HAP-1 (cell line): Measurements from ENCODE around the gene MIAT.
"Not testable (repeated sequence)": the region's sequence is repeated elsewhere in the genome, so short reads cannot be mapped to it uniquely, and the experiment has no call there.

ENCODE experiments used
- DNase-seq, 2 experiments: peaks; one replicate each; pipeline ENCODE4 v3.0.0-alpha.2; 2016 to 2020; ENCODE audit warnings: low spot score in 2 of 2
- H3K27me3 ChIP-seq: fragments of 250-450 bp; sonication (Bioruptor Pico); 2 replicates; pipeline ENCODE4 v1.5.1; 2020; ENCODE audit warnings: low read depth, mild to moderate bottlenecking, moderate library complexity
- H3K36me3 ChIP-seq: fragments of 250-450 bp; sonication (Bioruptor Pico); replicated peaks from 2 replicates; pipeline ENCODE4 v1.5.1; 2020; ENCODE audit warnings: mild to moderate bottlenecking
- H3K4me1 ChIP-seq: fragments of 250-450 bp; sonication (Bioruptor Pico); 2 replicates; pipeline ENCODE4 v1.5.1; 2020; ENCODE audit warnings: mild to moderate bottlenecking
- H3K4me3 ChIP-seq: fragments of 250-450 bp; sonication (Bioruptor Pico); 2 replicates; pipeline ENCODE4 v1.5.1; 2020; ENCODE audit warnings: mild to moderate bottlenecking, moderate library complexity
- H3K9me3 ChIP-seq: fragments of 250-450 bp; sonication (Bioruptor Pico); 2 replicates; pipeline ENCODE4 v1.5.1; 2020; ENCODE audit warnings: mild to moderate bottlenecking, moderate library complexity
- in situ Hi-C: fragments of 300-500 bp; cut with MboI; formaldehyde crosslinking; loops from 3 replicates; pipeline ENCODE4 v1.14.3; 2020; ENCODE audit warnings: low sequenced_read_pairs, inconsistent platforms, mixed read lengths

Gene MIAT

DNA sequence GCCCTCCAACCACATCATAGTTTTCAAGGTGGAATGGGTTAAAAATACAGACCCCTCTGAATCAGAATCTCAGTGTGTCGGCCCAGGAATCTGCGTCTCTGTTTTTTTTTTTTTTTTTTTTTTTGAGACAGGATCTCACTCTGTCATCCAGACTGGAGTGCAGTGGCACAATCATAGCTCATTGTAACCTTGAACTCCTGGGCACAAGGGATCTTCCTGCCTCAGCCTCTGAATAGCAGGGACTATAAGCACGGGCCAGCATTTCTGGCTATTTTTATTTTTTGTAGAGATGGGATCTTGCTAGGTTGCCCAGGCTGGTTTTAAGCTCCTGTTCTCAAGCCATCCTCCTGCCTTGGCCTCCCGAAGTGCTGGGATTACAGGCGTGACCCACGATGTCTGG is 28.2 kb downstream of the MIAT start:
- Histone ChIP-seq H3K27me3 (no peaks in the 10 kb centered on the region), H3K4me1 (no peaks in the 10 kb centered on the region; the same call in 1 of the 2 replicates), H3K9me3 (no peaks in the 10 kb centered on the region), H3K36me3 (no peaks in the 10 kb centered on the region), H3K4me3 (no peak overlapping the region)
- in situ Hi-C loops, result no loop called here
- DNase-seq, result no peak

DNA sequence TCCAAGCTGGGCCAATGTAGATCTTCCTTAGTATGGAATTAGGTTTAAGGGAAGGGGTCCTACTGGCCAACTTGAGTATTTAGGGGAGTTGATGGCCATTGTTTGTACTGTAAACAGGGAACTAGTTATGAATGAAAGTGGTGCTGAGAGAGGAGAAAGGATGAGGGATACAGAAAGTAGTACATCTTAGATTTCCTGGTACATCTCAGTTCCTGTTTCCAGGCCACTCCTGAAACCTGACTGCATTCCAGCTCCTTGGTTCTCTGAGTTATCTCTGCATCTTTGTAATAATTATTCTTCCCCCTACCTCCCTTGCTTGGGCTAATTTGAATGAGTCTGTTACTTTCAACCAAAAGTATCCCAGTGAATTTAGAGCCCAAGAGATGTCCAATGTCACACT is 30.1 kb downstream of the MIAT start:
- Histone ChIP-seq H3K4me3 (no peak overlapping the region), H3K27me3 (no peaks in the 10 kb centered on the region), H3K4me1 (no peaks in the 10 kb centered on the region), H3K36me3 (no peaks in the 10 kb centered on the region), H3K9me3 (no peaks in the 10 kb centered on the region)
- DNase-seq, result no peak
- in situ Hi-C loops, result no loop called here

DNA sequence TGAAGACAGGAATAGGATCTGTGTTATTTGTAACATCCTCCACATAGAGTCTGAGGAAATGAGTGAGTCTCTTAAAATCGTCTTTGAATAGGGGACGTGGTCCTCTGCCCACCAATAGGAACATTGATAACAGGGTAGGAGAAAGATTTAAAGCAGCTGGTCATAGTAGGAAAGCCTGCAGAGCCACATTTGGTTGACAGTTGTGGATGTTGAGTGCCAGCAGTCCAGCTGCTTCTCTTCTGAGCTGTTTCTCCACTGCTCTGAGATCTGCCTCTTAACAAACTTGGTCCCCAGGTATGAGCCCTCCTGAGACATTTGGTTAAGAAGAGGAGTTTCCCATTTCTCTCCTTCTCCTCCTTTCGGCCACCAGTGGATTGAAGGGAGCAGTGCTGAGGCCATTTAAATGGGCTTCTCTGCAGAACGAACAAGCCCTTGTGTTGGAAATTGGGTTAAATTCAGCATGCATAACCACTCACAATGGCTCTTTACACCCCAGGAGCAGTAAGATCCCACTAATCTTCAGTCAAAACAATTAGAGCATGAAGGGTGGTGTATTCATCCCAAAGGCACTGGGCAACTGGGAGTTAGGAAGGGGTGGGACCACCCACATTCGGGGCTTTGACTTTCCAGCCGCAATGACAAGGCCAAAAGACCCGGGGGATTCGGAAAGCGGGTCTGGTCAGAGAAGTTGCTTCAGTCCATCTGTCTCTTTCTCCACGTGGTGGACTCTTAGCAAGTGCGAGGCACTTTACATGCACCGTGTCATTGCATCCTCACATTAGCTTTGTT is 32.3 kb downstream of the MIAT start:
- Histone ChIP-seq H3K4me1 (no peaks in the 10 kb centered on the region), H3K4me3 (no peak overlapping the region), H3K27me3 (no peaks in the 10 kb centered on the region), H3K36me3 (no peaks in the 10 kb centered on the region), H3K9me3 (no peaks in the 10 kb centered on the region)
- in situ Hi-C loops, result no loop called here
- no peak for DNase-seq

DNA sequence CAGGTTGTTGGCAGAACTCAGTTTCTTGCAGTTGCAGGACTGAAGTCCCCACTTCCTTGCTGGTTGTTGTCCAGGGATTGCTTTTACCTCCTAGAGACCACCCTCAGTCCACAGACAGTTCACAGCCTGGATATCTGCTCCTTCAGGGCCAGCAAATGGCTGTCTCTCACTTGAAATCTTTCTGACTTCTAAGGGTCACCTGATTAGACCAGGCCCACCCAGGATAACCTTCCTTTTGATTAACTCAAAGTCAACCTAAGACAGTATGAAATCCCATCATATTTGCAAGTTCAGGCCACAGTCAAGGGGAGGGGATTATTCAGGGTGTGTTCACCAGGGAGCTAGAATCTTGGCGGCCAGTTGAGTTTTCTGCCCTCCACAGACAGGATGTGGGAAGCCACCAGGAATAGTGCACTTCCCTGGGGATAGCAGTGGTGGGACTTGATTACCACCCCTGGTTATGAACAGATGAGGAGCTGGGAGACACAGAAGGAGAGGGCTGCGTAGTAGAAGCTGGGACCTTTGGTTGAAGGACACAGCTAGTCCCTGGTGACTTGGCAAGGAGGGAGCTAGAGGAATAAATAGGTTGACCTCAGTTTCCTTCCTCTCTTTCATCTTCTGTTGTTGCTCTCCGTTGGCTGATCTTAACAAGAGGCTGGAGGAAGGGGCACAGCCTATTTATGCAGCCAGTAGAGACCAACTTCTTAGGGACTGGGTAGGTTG is 33.4 kb downstream of the MIAT start:
- no peak for DNase-seq
- H3K36me3 ChIP-seq, result no peaks in the 10 kb centered on the region
- no peaks in the 10 kb centered on the region for H3K9me3 ChIP-seq
- H3K27me3 ChIP-seq, result no peaks in the 10 kb centered on the region
- H3K4me3 ChIP-seq, result no peak overlapping the region
- in situ Hi-C loops, result no loop called here
- no peaks in the 10 kb centered on the region for H3K4me1 ChIP-seq

DNA sequence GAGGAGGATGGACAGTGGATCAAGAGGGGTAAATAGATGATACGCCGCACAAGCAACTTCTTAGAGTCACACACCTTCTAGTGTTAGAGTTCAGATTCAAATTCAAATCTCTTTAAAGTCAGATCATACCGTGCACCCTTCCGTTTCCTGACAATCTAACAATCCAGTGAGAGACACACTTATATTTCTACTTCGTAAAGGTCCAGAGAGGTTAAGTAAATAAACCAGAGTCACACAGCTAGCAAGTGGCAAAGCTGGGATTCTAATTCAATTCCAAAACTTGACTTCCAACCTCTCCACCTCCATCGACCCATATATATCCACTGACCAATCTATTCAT is 34.0 kb downstream of the MIAT start:
- DNase-seq, result no peak
- Histone ChIP-seq H3K27me3 (no peaks in the 10 kb centered on the region), H3K9me3 (no peaks in the 10 kb centered on the region), H3K4me3 (no peak overlapping the region), H3K4me1 (no peaks in the 10 kb centered on the region), H3K36me3 (no peaks in the 10 kb centered on the region)
- in situ Hi-C loops, result no loop called here

DNA sequence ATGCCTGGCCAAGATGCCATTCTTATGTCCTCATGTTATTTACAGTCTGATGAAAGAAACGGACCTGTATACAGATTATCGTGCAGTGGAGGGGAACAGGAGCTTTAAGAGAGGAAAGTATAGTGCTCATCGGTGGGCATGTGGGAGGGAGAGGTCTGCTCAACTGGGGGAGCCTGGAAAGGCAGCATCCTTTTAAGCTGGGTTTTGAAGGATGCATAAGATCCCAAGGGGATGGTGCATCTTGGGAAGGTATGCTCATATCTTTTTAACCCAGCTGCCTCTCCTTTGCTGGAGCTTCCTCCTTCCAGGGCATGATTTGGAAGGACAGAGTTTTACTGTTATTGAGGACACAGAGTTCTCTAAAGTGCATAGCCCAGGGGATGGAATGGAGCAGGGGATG is 34.8 kb downstream of the MIAT start:
- in situ Hi-C loops, result no loop called here
- no peak for DNase-seq
- H3K9me3 ChIP-seq, result no peaks in the 10 kb centered on the region
- H3K4me3 ChIP-seq, result no peak overlapping the region
- no peaks in the 10 kb centered on the region for H3K36me3 ChIP-seq
- no peaks in the 10 kb centered on the region for H3K27me3 ChIP-seq
- no peaks in the 10 kb centered on the region for H3K4me1 ChIP-seq

DNA sequence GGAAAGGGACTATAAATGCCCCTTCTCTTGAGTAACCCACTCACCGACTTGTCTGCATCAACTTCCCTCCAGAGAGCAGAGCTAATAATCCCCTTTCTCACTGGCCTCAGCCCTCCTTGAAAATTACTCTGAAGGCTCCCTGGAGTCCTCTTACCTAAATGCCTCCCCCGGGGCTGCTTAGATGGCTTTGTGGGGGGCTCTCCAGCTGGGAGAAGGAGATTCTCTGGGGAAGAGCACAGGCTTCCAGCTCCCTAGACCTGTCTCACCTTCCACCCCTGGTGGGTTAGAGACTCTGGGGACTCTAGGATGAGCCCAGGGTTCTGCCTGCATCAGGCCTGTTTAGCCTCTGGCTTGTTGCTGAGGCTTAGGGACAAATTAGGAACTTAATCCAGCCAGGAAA is 39.8 kb downstream of the MIAT start:
- no peak for DNase-seq
- Histone ChIP-seq H3K36me3 (no peaks in the 10 kb centered on the region), H3K4me3 (no peak overlapping the region), H3K4me1 (no peaks in the 10 kb centered on the region), H3K27me3 (no peaks in the 10 kb centered on the region), H3K9me3 (peaks cover 7% of the 10 kb centered on the region; the same call in 1 of the 2 replicates)
- in situ Hi-C loops, result no loop called here

DNA sequence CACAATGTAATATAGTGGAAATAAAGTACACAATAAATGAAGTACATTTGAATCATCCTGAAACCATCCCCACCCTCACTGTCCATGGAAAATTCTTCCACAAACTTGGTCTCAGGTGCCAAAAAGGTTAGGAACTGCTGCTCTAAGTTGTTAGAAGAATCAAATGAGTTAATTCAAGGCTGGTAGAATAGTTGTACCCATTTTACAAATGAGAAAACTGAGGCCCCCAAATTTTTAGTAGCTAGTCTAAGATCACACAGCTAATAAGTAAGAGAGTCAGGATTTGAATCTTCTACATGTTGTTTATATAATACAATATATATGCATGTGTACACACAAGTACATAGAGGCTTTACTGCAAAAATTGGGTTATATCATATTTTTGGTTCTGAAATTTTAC is 43.1 kb downstream of the MIAT start:
- DNase-seq, result no peak
- Histone ChIP-seq H3K4me1 (peaks cover 4% of the 10 kb centered on the region; the same call in 1 of the 2 replicates), H3K27me3 (no peaks in the 10 kb centered on the region), H3K36me3 (no peaks in the 10 kb centered on the region), H3K9me3 (peaks cover 7% of the 10 kb centered on the region; the same call in 1 of the 2 replicates), H3K4me3 (no peak overlapping the region)
- in situ Hi-C loops, result no loop called here

DNA sequence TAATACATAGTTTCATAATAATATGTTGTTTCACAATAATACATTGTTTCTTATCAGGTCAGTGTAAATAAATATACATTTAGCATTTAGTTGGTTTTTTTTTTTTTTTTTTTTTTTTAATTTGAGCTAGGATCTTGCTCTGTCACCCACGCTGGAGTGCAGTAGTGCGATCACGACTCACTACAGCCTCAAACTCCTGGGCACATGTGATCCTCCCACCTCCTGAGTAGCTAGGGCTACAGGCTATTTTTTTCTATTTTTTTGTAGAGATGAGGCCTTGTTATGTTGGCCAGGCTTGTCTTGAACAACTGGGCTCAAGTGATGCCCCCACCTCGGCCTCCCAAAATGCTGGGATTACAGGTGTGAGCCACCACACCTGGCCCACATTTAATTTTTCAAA is 43.5 kb downstream of the MIAT start:
- no peaks in the 10 kb centered on the region for H3K36me3 ChIP-seq
- no peak overlapping the region for H3K4me3 ChIP-seq
- H3K9me3 ChIP-seq, result peaks cover 7% of the 10 kb centered on the region; the same call in 1 of the 2 replicates
- H3K4me1 ChIP-seq, result peaks cover 4% of the 10 kb centered on the region; the same call in 1 of the 2 replicates
- in situ Hi-C loops, result no loop called here
- DNase-seq, result no peak
- no peaks in the 10 kb centered on the region for H3K27me3 ChIP-seq

DNA sequence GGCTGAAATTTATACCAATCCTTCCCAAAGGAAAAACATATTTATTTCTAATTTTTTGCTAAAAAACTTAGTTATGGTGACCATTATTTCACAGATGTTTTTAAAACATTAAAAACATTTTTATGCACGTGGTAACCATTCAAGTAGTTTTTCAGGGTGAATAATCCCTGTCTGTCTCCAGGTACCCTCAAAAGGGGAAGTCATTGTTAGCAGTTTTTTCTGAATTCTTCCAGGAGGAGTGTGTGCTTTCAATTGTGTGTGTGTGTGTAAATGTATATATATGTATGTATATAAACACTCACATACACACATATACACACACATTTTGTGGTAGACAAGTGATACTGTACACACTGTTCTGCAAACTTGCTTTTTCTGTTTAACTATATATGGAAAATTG is 43.9 kb downstream of the MIAT start:
- Histone ChIP-seq H3K4me1 (peaks cover 4% of the 10 kb centered on the region; the same call in 1 of the 2 replicates), H3K9me3 (peaks cover 7% of the 10 kb centered on the region; the same call in 1 of the 2 replicates), H3K27me3 (no peaks in the 10 kb centered on the region), H3K36me3 (no peaks in the 10 kb centered on the region), H3K4me3 (no peak overlapping the region)
- no peak for DNase-seq
- in situ Hi-C loops, result no loop called here

DNA sequence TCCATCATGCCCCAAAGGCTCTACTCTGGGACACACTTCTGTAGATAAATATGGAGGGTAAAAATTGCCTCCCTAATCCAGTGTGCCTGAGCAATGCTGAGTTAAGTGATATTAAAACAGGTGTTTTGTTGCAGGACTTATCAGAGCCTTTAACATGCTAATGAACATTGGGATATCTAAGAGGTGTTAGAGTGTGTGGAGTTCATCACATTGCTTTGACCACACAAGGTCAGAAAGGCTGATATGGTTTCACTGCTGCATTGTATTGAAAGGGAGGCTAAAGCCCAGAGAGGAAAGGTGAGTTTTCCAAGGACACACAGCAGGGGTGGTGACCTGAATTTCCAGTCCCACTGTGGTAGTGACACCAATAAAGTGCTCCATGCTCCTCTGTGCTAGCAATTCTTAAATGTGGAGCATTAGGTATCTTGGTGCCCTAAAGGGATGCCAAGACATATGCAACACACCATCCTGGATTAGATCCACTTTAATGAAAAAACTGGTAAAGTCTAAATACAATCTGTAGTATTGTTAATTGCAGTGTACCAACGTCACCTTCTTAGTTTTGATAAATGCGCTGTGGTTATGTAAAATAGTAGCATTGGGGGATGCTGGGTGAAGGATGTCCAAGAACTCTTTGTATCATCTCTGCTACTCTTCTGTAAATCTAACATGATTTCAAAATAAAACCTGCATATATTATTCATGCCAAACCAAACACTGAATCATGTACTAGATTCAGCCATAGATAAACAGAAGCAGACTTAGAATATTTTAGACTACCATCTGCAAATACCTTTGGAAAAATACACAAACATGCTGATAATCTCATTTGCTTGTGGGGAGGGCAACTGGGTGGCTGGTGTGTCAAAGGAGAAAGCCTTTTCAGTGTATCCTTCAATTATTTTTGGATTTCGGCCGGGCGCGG is 45.8 kb downstream of the MIAT start:
- DNase-seq, result no peak
- in situ Hi-C loops, result no loop called here
- Histone ChIP-seq H3K4me3 (no peak overlapping the region), H3K36me3 (no peaks in the 10 kb centered on the region), H3K4me1 (peaks cover 4% of the 10 kb centered on the region; the same call in 1 of the 2 replicates), H3K27me3 (no peaks in the 10 kb centered on the region), H3K9me3 (peaks cover 7% of the 10 kb centered on the region; the same call in 1 of the 2 replicates)

DNA sequence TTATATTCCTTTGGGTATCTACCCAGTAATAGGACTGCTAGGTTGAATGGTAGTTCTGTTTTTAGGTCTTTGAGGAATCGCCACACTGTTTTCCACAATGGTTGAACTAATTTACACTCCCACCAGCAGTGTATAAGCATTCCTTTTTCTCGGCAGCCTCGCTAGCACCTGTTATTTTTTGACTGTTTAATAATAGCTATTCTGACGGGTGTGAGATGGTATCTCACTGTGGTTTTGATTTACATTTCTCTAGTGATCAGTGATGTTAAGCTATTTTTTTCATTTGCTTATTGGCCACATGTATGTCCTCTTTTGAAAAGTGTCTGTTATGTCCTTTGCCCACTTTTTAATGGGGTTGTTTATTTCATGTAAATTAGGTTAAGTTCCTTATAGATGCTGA is 48.0 kb downstream of the MIAT start:
- H3K4me1 ChIP-seq, DNase-seq, in situ Hi-C loops, H3K27me3 ChIP-seq, H3K36me3 ChIP-seq, H3K9me3 ChIP-seq, H3K4me3 ChIP-seq: not testable (repeated sequence)

DNA sequence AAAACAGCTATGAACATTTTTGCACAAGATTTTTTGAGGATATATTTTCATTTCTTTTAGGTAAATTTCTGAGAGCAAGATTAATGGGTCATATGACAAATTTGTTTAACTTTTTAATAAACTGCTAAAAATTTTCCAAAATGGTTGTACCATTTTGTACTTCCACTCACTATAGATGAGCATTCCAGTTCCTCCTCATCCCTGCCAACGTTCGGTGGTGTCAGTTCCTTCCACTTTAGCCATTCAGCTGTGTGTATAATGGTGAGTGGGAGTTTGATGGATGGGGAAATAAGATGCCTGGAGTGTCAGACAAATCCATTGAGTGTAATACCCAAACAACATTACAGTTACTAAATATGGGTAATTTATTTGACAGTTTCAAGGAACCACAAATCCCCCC is 49.7 kb downstream of the MIAT start:
- in situ Hi-C loops, result no loop called here
- no peaks in the 10 kb centered on the region for H3K27me3 ChIP-seq
- H3K9me3 ChIP-seq, result no peaks in the 10 kb centered on the region
- no peak overlapping the region for H3K4me3 ChIP-seq
- peaks cover 4% of the 10 kb centered on the region; the same call in 1 of the 2 replicates for H3K4me1 ChIP-seq
- no peak for DNase-seq
- H3K36me3 ChIP-seq, result no peaks in the 10 kb centered on the region
